GM21737 (cell line): ENCODE results near the gene ANKRD28.

ENCODE experiments used
- ATAC-seq: cut with Tn5 transposase; IDR thresholded peaks from one replicate; pipeline ENCODE4 v1.9.1; 2021; ENCODE audit warnings: mild to moderate bottlenecking, moderate library complexity; ENCODE audit not compliant: unreplicated experiment

Gene ANKRD28

DNA sequence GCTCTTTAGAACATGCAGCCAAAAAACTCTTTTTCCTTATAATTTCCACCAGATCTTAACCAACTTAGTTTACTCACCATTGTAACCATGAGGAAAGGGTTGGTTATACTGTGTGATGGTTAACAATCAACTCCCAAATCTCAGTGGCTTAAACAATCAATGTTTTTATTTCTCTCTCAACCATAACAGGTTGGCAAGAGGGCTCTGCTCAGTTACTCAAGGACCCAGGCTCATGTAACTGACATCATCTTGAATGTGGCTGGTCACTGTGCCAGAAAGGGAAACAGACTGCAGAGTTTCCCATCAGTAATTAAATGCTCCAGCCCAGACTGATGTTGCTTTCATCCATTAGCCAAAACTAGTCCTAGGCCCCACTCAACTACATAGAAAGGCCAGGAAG lies 69.0 kb downstream of the ANKRD28 start:
- no peak for ATAC-seq

DNA sequence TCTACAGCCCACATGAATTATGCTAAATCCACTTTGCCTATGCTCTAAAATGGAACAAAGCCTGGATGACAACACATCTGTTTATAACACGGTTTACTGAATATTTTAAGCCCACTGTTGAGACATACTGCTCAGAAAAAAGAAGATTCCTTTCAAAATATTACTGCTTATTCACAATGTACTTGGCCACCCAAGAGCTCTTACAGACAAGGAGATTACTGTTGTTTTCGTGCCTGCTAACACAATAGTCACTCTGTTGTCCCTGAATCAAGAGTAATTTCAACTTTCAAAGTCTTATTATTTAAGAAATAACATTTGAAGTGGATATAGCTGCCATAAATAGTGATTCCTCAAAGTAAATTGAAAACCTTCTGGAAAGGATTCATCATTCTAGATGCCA lies 70.9 kb downstream of the ANKRD28 start:
- ATAC-seq = no peak

DNA sequence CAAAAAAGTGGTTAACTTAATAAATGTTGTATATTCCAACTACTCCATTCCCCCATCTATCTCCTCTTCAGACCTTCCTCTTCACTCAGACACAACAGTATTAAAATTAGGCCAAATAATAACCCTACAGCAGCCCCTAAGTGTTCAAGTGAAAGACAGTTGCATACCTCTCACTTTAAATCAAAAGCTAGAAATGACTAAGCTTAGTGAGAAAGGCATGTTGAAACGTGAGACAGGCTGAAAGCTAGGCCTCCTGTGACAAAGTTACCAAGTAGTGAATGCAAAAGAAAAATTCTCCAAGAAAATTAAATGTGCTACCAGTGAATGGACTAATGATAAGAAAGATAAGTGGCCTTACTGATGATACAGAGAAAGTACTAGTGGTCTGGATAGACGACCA lies 71.7 kb downstream of the ANKRD28 start:
- ATAC-seq = peak; percentile 62

DNA sequence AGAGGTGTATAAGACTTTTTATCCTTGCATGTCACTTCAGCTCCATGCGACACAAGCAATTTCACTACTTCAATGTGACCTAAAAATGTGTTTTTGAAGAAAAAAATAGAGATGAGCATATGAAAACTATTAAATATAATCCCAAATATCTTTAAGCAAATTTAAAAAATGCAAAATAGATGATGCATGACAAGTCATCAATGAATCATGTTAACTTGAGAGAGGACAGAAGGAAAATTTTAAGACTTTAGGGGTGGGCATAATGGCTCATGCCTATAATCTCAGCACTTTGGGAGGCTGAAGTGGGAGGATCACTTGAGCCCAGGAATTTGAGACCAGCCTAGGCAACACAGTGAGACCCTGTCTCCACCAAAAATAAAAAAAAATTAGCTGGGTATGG lies 73.3 kb downstream of the ANKRD28 start:
- no peak for ATAC-seq

DNA sequence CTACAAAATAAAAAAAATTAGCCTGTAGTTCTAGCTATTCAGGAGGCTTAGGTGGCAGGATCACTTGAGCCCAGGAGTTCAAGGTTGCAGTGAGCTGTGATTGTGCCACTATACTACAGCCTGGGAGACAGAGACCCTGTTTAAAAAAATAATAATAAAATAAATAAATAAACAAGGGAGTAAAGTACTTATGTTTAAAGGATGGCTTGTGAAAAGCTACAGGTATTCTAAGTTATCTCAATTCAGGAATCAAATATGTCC lies 74.2 kb downstream of the ANKRD28 start:
- no peak for ATAC-seq

DNA sequence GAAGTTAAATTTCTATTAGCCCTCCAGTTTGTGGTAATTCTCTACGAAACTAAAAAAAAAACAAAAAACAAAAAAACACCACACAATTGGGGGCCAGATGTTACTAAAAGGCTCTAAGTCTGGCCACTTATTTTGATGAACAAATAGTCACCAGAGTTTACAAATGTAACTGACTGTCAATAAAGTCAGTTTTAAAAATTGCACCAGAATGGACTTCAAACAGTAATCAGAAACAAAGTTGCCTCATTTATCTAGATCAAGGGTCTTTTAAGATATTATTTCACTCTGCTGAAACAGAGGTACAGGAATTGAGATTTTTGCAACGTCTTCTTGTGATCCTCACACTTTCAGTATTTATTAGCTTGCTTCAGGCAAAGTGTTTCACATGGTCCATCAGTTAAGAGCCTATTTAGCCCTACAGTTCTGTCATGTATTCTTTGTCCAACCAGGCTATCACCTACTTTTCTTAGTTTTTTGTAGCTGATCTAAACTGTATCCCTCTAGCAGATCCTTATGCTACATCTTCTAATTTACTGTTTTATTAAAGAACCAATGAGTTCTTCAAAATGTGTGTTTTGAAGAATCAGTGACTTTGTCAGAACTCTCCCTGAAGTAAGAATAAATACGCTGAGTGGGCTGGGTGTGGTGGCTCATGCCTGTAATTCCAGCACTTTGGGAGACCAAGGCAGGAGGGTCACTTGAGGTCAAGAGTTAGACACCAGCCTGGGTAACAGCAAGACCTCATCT lies 74.7 kb downstream of the ANKRD28 start:
- no peak for ATAC-seq

DNA sequence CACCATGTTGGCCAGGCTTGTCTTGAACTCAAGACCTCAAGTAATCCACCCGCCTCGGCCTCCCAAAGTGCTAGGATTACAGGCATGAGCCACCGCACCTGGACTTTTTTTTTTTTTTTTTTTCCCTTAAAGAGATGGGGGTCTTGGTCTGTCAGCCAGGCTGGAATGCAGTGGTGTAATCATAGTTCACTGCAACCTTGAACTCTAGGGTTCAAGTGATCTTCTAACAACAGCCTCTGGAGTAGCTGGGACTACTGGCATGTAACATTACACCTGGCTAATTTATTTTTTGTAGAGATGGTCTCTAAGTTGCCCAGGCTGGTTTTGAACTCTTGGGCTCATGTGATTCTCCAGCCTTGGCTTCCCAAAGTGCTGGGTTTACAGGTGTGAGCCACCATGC lies 81.6 kb downstream of the ANKRD28 start:
- no peak for ATAC-seq

DNA sequence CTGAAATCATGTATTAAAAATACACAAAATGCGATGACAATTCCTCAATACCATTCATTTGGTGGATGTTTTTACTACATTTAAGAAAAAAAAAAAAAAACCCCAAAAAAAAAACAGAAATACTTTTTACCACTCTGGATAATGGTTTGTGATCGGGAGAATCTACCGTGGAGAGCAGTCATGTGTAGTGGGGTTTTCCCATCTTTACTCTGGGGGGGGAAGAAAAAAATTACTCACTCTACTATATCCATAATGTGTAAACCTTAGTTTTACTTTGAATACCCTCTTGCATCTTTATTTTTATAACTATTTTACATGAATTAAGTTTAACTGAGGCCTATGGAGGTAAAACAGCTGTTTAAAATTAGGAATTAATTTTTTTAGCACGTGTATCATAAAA lies 83.3 kb downstream of the ANKRD28 start:
- ATAC-seq = no peak

DNA sequence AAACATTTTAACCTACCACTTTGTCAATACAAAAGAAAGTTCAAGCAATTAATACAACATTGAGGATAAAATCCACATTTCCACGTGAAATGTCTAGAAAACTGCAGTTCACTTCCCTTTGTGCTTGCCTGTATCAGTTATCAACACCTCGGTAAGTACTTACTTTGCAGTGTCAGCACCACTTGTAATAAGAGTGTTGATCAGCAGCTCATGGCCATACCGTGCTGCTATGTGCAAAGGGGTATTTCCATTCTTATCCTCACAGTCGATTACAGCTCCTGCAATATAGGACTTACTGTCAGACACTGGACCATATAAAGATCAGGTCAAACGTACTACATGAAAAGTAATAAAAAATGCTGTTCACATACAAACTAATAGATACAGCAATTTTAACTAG lies 84.4 kb downstream of the ANKRD28 start:
- no peak for ATAC-seq

DNA sequence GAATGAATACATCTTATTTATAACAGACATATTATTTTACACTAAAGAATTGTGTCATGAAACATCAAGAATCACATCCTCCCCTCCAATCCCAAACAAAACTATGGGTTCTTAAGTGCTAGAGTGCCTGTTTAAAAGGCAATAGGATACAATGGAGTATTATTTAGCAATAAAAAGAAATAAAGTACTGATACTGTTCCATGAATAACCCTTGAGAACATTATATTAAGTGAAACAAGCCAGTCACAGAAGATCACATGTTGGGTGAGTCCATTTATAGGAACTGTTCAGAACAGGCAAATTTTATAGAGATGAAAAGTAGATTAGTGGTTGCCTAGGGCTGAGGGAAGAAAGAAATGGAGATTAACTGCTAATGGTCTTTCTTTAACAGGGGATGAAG lies 86.5 kb downstream of the ANKRD28 start:
- no peak for ATAC-seq

DNA sequence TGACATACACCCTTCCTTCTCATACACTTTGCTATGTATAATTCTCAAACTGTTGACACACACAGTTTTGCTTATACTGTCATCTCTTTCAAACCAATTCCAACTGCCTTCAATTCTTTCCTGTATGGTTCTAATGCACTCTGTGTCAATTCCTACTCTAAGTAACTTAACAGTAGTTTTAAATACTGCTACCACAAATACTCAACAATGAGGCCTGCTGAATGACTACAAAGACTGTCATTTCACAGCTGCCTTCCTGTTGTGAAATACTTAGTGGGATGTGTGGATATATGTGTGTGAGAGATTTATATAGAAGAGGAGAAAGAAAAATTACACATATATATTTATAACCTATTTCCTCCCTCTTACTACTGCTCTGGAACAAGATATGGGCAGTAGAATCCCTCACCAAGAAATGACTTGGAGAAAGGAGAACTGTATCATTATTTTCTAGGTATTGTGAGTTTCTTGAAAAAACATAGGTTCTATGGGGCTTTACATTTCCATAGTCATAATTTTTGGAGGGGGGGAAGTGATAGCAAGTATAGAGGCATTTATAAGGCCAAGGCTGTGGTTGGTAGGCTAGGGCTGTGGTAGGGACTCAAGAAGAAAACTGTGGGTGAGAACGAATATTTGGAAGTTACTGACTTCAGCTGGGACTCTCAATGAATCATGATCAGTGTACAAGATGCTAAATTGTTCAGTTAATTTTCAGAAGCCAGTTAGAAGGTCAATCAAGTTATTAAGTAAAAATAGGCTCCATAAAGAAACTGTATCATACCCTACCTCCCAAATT lies 88.7 kb downstream of the ANKRD28 start:
- ATAC-seq = no peak

DNA sequence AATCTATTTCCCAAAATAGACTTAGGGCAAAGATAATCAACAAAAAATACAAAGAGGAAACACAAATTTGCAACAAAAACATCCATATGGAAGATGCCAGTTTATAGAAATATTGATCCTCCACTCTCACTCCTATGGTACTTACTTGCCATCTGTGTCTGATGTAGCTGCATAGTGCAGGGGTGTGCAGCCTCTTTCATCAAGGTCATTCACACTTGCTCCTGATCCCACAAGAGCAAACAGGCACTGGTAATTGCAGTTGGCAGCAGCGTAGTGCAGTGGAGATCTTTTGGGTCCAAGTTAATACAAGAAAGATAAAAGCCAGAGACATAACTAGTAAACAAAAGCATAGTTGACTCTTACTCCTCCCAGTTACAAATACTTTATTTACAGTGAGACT lies 90.0 kb downstream of the ANKRD28 start:
- ATAC-seq = no peak

DNA sequence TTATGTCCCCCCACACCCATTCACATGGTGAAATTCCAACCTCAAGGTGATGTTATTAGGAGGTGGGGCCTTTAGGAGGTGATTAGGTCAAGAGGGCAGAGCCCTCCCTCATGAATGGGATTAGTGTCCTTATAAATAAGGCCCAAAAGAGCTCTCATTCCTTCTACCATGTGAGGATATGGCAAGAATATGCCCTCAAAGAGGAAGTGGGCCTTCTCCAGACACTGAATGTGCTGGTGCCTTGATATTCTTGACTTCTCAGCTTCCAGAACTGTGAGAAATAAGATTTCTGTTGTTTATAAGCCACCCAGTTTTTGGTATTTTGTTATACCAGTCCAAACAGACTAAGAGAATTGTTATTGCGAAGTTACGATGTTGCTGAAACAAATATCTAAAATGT lies 94.4 kb downstream of the ANKRD28 start:
- no peak for ATAC-seq

DNA sequence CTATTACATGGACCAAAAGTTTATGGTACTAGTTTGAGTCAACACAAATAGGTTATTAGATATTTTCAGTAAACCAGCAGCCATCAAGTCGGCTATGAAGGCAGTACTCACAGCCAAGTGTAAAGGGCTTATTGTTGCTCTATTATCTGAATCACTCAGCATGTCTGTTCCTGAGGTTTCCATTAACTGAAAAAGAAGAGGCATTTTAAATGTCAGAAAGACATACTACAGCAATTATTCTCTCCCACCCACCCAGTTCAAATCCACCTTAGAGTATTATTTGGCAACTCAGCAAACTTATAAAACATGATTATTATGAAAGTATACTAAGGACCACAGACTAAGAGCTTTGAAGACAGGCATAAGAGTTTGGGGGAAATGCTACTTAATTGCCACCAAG lies 103.2 kb downstream of the ANKRD28 start:
- ATAC-seq = no peak

DNA sequence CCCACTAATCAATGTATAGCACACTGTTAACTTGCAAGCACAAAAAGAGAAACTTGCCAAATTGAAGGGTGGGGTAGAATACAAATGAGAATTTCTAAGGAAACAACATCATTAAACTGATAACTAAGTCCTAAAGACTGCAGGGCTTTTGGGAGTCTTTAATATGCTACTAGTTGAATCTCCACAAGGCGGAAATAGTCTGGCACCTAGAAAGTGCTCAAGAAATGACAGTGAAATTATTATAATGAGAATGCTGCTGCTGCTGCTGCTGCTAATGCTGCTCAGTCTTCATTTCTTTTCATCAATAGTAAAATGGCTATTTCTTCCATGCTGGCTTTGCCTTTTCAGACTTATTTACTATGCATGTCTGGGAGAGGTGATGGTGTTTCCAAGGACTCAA lies 104.4 kb downstream of the ANKRD28 start:
- no peak for ATAC-seq

DNA sequence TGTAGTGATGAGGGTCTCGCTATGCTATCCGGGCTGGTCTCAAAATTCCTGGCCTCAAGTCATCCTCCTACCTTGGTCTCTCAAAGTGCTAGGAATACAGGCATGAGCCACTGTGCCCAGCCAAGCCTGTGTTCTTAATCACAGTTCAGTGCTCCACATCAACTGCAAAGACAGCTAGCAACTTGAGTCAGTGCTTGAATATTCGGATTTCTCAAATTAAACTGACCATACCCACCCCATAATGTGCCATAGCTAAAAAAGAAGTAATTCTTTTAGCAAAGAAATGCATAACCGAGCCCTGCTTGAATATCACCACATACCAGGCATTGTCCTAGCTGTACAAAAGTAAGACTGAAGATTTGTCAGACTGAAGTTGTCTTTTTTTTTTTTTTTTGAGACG lies 107.0 kb downstream of the ANKRD28 start:
- ATAC-seq = no peak

DNA sequence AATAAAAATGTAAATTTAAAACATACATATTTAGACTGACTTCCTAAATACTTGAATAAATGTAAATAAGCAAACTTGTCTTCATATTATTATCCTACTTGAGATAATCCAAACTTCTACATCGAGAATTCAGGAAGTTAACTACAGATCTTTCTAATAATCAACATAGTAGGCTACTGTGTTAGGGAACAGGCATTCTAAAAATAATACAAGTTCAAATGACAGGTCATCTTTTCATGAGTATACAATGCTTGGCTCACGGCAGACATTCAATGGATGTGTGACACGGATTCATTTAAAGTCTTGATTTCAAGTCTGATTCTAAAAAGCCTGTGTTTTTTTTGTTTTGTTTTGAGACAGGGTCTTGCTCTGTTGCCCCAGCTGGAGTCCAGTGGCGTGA lies 107.5 kb downstream of the ANKRD28 start:
- no peak for ATAC-seq

DNA sequence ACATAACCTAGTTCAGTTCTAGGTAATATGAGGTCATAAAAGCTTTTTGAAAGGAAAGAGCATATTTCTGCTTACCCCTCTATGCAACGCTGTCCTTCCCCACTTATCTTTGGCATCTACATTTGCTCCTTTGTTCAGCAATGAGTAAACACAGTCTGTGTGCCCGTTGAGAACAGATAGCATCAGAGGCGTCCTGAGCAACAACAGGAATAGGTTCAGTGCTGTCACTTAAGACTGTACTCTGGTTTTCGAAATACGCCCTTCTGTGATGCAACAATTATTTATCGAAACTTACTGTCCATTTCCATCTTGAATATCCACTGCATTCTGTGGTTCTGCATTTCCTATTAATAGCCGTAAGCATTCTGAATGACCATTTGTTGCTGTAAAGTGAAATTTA lies 111.9 kb downstream of the ANKRD28 start:
- no peak for ATAC-seq

DNA sequence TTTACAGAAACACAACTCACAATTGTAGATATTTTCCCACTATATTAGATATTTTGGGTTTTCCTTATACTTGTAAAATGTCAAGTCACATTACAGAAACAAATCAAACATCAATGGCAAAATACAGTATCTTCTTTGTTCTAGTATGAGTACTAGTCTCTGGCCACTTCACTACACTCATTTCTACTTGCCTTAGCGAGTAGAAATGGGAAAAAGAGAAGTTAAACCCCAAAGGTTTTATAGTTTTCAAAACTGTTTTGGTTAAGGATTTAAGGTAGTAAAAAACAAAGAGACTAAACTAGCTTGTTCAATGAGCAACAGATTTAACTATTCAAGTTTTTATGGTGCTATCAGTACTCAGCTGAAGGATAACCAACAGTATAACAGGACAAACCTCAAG lies 114.5 kb downstream of the ANKRD28 start:
- no peak for ATAC-seq

DNA sequence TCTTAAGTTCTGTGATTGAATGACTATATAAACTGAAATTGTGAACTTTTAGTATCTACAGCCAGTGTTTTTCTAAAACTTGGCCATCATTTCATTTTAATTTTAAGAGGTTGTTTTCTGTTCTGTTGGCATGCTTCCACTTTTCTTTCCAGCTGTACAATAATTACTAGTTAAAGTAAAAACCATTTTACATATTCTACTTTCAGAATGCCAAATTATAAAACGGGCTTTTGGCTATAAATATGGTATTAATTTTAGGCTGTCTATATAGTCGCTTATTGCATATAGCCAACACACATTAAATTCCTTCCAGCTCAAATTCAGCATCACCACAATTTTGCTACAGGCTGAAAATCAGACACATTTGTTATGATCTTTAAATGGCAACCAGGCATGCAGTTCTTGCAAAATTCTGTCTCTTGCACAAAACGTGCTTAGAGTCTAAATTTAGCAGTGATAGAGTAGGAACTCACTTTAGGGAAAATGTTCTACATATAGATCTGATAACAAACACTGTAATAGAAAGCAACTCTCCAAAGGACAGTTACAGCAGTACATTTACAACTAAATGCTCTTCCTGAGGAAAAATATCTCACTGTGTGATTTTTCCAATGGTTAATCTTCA lies 115.1 kb downstream of the ANKRD28 start:
- no peak for ATAC-seq

DNA sequence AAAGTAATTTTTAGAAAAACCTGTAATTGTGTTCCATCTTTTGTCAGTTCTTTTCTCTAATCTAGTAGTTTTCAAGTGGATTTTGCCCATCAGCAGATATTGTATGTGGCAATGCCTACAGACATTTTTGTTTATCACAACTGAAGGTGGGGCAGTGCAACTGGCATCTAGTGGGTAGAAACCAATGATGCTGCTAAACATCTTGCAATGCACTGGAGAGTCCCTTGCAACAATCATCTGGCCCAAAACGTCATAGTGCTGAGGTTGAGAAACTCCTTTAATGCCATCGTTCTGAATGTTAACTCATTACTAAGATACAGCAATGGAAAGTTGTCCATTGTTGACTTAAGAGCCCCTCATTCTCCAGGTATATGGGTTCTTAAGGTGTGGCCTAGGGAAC lies 116.1 kb downstream of the ANKRD28 start:
- ATAC-seq = no peak

DNA sequence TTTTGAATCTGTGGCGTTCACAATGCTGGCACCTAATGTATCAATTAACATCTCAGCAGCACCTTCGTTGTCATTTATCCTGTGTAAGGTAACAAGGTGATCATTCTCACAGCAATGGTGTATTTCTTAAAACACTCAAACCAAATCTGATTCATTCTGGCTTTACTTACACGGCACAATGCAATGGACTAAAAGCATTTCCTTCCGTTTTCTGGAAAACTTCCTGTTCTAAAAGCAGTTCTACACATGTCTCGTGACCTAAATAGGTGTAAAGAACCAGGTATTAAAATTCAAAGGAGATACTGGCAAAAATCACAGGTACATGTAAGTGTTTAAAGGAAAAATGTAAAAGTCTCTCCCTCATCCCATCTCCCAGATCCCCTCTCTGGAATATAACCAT lies 118.5 kb downstream of the ANKRD28 start:
- ATAC-seq = no peak
